Measurements from ENCODE around the gene AUNIP.

- TF ChIP-seq CTCF (IDR thresholded peaks at IDR 0.05 in 8 of 11, conservative IDR thresholded peaks at IDR 0.05 in 3 of 11) (no peak), POLR2A (IDR thresholded peaks at IDR 0.05) (no peak)
These were observed 60.4 kb downstream of the AUNIP start for GRCh38 chr1:25798666-25799351.
